SK-N-SH (cell line): ENCODE data around the gene CYSLTR2. TPM values are rescaled to one million over a fixed set of nuclear protein-coding genes. Genes with fewer than 3 reads are reported as not detected.

Experiments used
- CTCF ChIA-PET: fragments of 300-600, 350-600 bp; formaldehyde crosslinking; extraction: SDS; loops from one replicate; lab custom pipeline; 2021; lab: Yijun Ruan, JAX
- POLR2A ChIA-PET: fragments of 350-600 bp; sonication (Branson Sonifier 250); formaldehyde crosslinking; extraction: SDS; loops from one replicate; lab custom pipeline; 2020; ENCODE audit warnings: antibody characterized with exemption, inconsistent platforms; lab: Yijun Ruan, JAX
- DNase-seq: peaks from one replicate; pipeline ENCODE4 v3.0.0; 2012
- H2AFZ ChIP-seq: fragments of 200-600 bp; sonication (generic); 2 replicates; pipeline ENCODE4 v1.8.1; 2016; ENCODE audit warnings: antibody characterized with exemption, mild to moderate bottlenecking, low read depth
- H3F3A ChIP-seq: fragments of 200-600 bp; sonication (generic); replicated peaks from 2 replicates; pipeline ENCODE3; 2016; ENCODE audit warnings: antibody characterized with exemption, mild to moderate bottlenecking; ENCODE audit not compliant: insufficient read depth
- H3K27ac ChIP-seq, 2 experiments: fragments of 200-500 bp in 1 of 2; fragments of 200-600 bp in 1 of 2; sonication (Bioruptor generic) in 1 of 2; sonication (generic), shearing (Covaris generic) in 1 of 2; 2 replicates each; pipeline versions ENCODE4 v1.5.1 to v1.6.1; 2014 to 2016; ENCODE audit warnings: low read depth in 2 of 2, inconsistent platforms in 1 of 2, low read length in 1 of 2, mild to moderate bottlenecking in 1 of 2, mixed read lengths in 1 of 2
- H3K27me3 ChIP-seq: fragments of 200-600 bp; sonication (generic), shearing (Covaris generic); 2 replicates; pipeline ENCODE4 v1.6.1; 2016; ENCODE audit warnings: mixed run types; ENCODE audit not compliant: insufficient read depth
- H3K36me3 ChIP-seq, 2 experiments: fragments of 200-500 bp in 1 of 2; fragments of 200-600 bp in 1 of 2; sonication (Bioruptor generic) in 1 of 2; sonication (generic) in 1 of 2; replicated peaks in 1 of 2; 2 replicates each; pipeline versions ENCODE3 to v1.5.1; 2014 to 2016; ENCODE audit warnings: low read length in 1 of 2, mild to moderate bottlenecking in 1 of 2; ENCODE audit not compliant: insufficient read depth in 2 of 2, control insufficient read depth in 1 of 2
- H3K4me1 ChIP-seq, 2 experiments: fragments of 200-500 bp in 1 of 2; fragments of 200-600 bp in 1 of 2; sonication (Bioruptor generic) in 1 of 2; sonication (generic), shearing (Covaris generic) in 1 of 2; 2 replicates each; pipeline versions ENCODE4 v1.5.1 to v1.6.1; 2014 to 2016; ENCODE audit warnings: low read depth in 1 of 2, low read length in 1 of 2, mixed run types in 1 of 2; ENCODE audit not compliant: insufficient read depth in 2 of 2, control insufficient read depth in 1 of 2
- H3K4me2 ChIP-seq: fragments of 200-600 bp; sonication (generic), shearing (Covaris generic); 2 replicates; pipeline ENCODE4 v1.6.1; 2017; ENCODE audit warnings: mixed run types
- H3K4me3 ChIP-seq, 2 experiments: fragments of 200-500 bp in 1 of 2; fragments of 200-600 bp in 1 of 2; sonication (Bioruptor generic) in 1 of 2; sonication (generic), shearing (Covaris generic) in 1 of 2; 2 replicates each; pipeline versions ENCODE4 v1.5.1 to v1.8.1; 2014 to 2016; ENCODE audit warnings: low read depth in 2 of 2, inconsistent platforms in 1 of 2, low read length in 1 of 2, mild to moderate bottlenecking in 1 of 2, mixed read lengths in 1 of 2, moderate library complexity in 1 of 2
- H3K79me2 ChIP-seq: fragments of 200-600 bp; sonication (generic); 2 replicates; pipeline ENCODE4 v1.8.1; 2017; ENCODE audit warnings: mild to moderate bottlenecking; ENCODE audit not compliant: insufficient read depth
- H3K9ac ChIP-seq: fragments of 200-600 bp; sonication (generic); 2 replicates; pipeline ENCODE4 v1.6.1; 2017; ENCODE audit warnings: mixed run types
- H3K9me2 ChIP-seq: fragments of 200-600 bp; sonication (generic); 2 replicates; pipeline ENCODE4 v1.6.1; 2017; ENCODE audit warnings: mixed run types
- H3K9me3 ChIP-seq: fragments of 200-600 bp; sonication (generic); 2 replicates; pipeline ENCODE4 v1.6.1; 2017; ENCODE audit warnings: mixed run types, mild to moderate bottlenecking, moderate library complexity
- H4K20me1 ChIP-seq: fragments of 200-600 bp; sonication (generic); 2 replicates; pipeline ENCODE4 v1.6.1; 2017; ENCODE audit warnings: mild to moderate bottlenecking, mixed run types; ENCODE audit not compliant: insufficient read depth
- ELF1 ChIP-seq: IDR thresholded peaks from 2 replicates; pipeline ENCODE4 v1.4.0; 2012
- EZH2phosphoT487 ChIP-seq: fragments of 200-600 bp; sonication (generic); IDR thresholded peaks from 2 replicates; pipeline ENCODE4 v1.6.1; 2017; ENCODE audit warnings: low read depth, mixed run types, mild to moderate bottlenecking, antibody characterized with exemption, moderate library complexity, borderline replicate concordance
- FOXJ3 ChIP-seq: sonication (generic); formaldehyde crosslinking; IDR thresholded peaks from 2 replicates; pipeline ENCODE4 v1.5.1; 2020; ENCODE audit warnings: mild to moderate bottlenecking, missing genetic modification reagents
- GABPA ChIP-seq: IDR thresholded peaks from 2 replicates; pipeline ENCODE4 v1.4.0; 2012; ENCODE audit warnings: low read depth, mild to moderate bottlenecking
- GATA2 ChIP-seq: sonication (generic); formaldehyde crosslinking; IDR thresholded peaks from 2 replicates; pipeline ENCODE4 v1.5.0; 2020; ENCODE audit warnings: mild to moderate bottlenecking, missing genetic modification reagents
- IRF3 ChIP-seq: fragments of 150-350 bp; IDR thresholded peaks from 2 replicates; pipeline ENCODE4 v1.6.1; 2016; ENCODE audit warnings: mild to moderate bottlenecking, low read depth, low read length
- JUND ChIP-seq: IDR thresholded peaks from 2 replicates; pipeline ENCODE4 v1.4.0; 2012
- MXI1 ChIP-seq: IDR thresholded peaks from 2 replicates; pipeline ENCODE4 v1.6.1; 2012; ENCODE audit warnings: mild to moderate bottlenecking, low read depth, low read length, improper control_type of control experiment
- PBX3 ChIP-seq: IDR thresholded peaks from 2 replicates; pipeline ENCODE4; 2012
- POLR2AphosphoS5 ChIP-seq: IDR thresholded peaks from 2 replicates; pipeline ENCODE4 v1.6.1; 2012; ENCODE audit warnings: low read depth, low read length
- REST ChIP-seq: IDR thresholded peaks from 2 replicates; pipeline ENCODE4 v1.6.1; 2012; ENCODE audit warnings: mild to moderate bottlenecking, low read depth, low read length, moderate library complexity
- RFX5 ChIP-seq: IDR thresholded peaks from 2 replicates; pipeline ENCODE4 v1.6.1; 2012; ENCODE audit warnings: mild to moderate bottlenecking, improper control_type of control experiment, low read length
- SMC3 ChIP-seq: IDR thresholded peaks from 2 replicates; pipeline ENCODE4 v1.6.1; 2012; ENCODE audit warnings: low read depth, low read length, improper control_type of control experiment
- USF2 ChIP-seq: fragments of 150-350 bp; IDR thresholded peaks from 2 replicates; pipeline ENCODE4 v1.6.1; 2017; ENCODE audit warnings: antibody characterized with exemption, low read length, low read depth, borderline replicate concordance
- YY1 ChIP-seq: IDR thresholded peaks from 2 replicates; pipeline ENCODE4 v1.4.0; 2012; ENCODE audit warnings: low read depth, mild to moderate bottlenecking
- ZBTB33 ChIP-seq: IDR thresholded peaks from 2 replicates; pipeline ENCODE4 v1.4.0; 2012; ENCODE audit warnings: low read depth, borderline replicate concordance
- WGBS: methylation state at CpG from one replicate; pipeline ENCODE4 v1.1.6; 2017; ENCODE audit warnings: low lambda C conversion rate; 5-methylcytosine and 5-hydroxymethylcytosine counted together
- polyA plus RNA-seq, 3 experiments: library from polyadenylated mRNA; depleted of rRNA; stranded (reverse); fragments of >200 nt; gene quantifications; 2 replicates each; pipeline ENCODE4 v1.2.3, GENCODE V29; 2012

Gene CYSLTR2
- polyA plus RNA-seq, 1 of the 3 experiments (the other 2 are of a cell fraction), result 0.12 TPM

- no peak for TF ChIP-seq YY1
- TF ChIP-seq MXI1, result no peak
- no peak for TF ChIP-seq GATA2 (CRISPR knock-in tag)
- no peak for TF ChIP-seq USF2
- no peak for TF ChIP-seq JUND
- TF ChIP-seq RFX5, result no peak
Measured at GRCh38 chr13:48733739-48734335, 80.1 kb downstream of the CYSLTR2 start (continued).

GRCh38 chr13:48735571-48735970 lies 81.8 kb downstream of the CYSLTR2 start:
- Histone ChIP-seq H3K36me3 (no peaks in the 10 kb centered on the region), H3K27ac (no peak overlapping the region), H3K9me2 (no peaks in the 10 kb centered on the region), H3K27me3 (no peaks in the 10 kb centered on the region), H3K4me1 (no peaks in the 10 kb centered on the region), H3K4me3 (no peak overlapping the region), H3K9ac (no peak overlapping the region), H3K4me2 (no peak overlapping the region), H4K20me1 (no peaks in the 10 kb centered on the region), H3K79me2 (no peaks in the 10 kb centered on the region), H3F3A (no peaks in the 10 kb centered on the region), H2AFZ (no peak overlapping the region)
- 31% methylated on average over 3 of the region's 3 CpGs for WGBS
- DNase-seq, result no peak
- CTCF ChIA-PET, result interaction anchor here (2.5 kb wide), 1 partner anchor 34 kb away, joined by 8 read pairs; no protein-coding TSS in a partner anchor
- POLR2A ChIA-PET, result no interaction called here
- TF ChIP-seq RFX5 (no peak), PBX3 (no peak), GABPA (no peak), FOXJ3 (CRISPR knock-in tag) (no peak), SMC3 (no peak), ZBTB33 (no peak), REST (no peak), IRF3 (no peak), POLR2AphosphoS5 (no peak), ELF1 (no peak), EZH2phosphoT487 (no peak)
- TF ChIP-seq, all 33 proteins: peak for 0
- H3K9me3 ChIP-seq, result no peaks in the 10 kb centered on the region
